Liver (tissue), 3 donors: ENCODE results near the gene GLRX5.

ENCODE experiments used
- EGR1 ChIP-seq, 2 donors: IDR thresholded peaks; 2 replicates each; pipeline ENCODE4 v1.6.1; 2016 to 2018; ENCODE audit warnings: antibody characterized with exemption in 2 of 2, low read depth in 2 of 2
- FOXA1 ChIP-seq: IDR thresholded peaks from 2 replicates; pipeline ENCODE4 v1.6.1; 2016; ENCODE audit warnings: antibody characterized with exemption
- FOXA2 ChIP-seq: IDR thresholded peaks from 2 replicates; pipeline ENCODE4 v1.6.1; 2016; ENCODE audit warnings: antibody characterized with exemption
- JUND ChIP-seq, 2 donors: IDR thresholded peaks; 2 replicates each; pipeline ENCODE4 v1.6.1; 2016; ENCODE audit warnings: antibody characterized with exemption in 2 of 2
- RAD21 ChIP-seq, 2 donors: IDR thresholded peaks; 2 replicates each; pipeline ENCODE4 v1.6.1; 2016; ENCODE audit warnings: antibody characterized with exemption in 2 of 2, mild to moderate bottlenecking in 2 of 2
- RXRA ChIP-seq, 2 donors: IDR thresholded peaks; 2 replicates each; pipeline ENCODE4 v1.6.1; 2017 to 2018; ENCODE audit warnings: antibody characterized with exemption in 2 of 2, mild to moderate bottlenecking in 1 of 2
- SP1 ChIP-seq: IDR thresholded peaks from 2 replicates; pipeline ENCODE4 v1.6.1; 2018; ENCODE audit warnings: antibody characterized with exemption, mild to moderate bottlenecking
- TAF1 ChIP-seq: conservative IDR thresholded peaks from 2 replicates; pipeline ENCODE4 v1.6.1; 2016; ENCODE audit warnings: antibody characterized with exemption, mild to moderate bottlenecking
- TF ChIP-seq, protein P1 (sequence below): IDR thresholded peaks from 2 replicates; pipeline ENCODE4 v1.6.1; 2016; ENCODE audit warnings: antibody characterized with exemption, mild to moderate bottlenecking
- TF ChIP-seq, protein P2 (sequence below): fragments of 150-350 bp; IDR thresholded peaks from 2 replicates; pipeline ENCODE4 v1.5.1; 2017; ENCODE audit warnings: improper control_type of control experiment, low read depth, low read length; ENCODE audit not compliant: missing input control
- TF ChIP-seq, protein P3 (sequence below): IDR thresholded peaks from 2 replicates; pipeline ENCODE4 v1.6.1; 2016; ENCODE audit warnings: antibody characterized with exemption
- TF ChIP-seq, protein P4 (sequence below): IDR thresholded peaks from 2 replicates; pipeline ENCODE4 v1.6.1; 2016; ENCODE audit warnings: antibody characterized with exemption
- TF ChIP-seq, protein P5 (sequence below): IDR thresholded peaks from 2 replicates; pipeline ENCODE4 v1.6.1; 2016; ENCODE audit warnings: antibody characterized with exemption
- donor health status: healthy.
- donor health status: healthy.

DNA sequence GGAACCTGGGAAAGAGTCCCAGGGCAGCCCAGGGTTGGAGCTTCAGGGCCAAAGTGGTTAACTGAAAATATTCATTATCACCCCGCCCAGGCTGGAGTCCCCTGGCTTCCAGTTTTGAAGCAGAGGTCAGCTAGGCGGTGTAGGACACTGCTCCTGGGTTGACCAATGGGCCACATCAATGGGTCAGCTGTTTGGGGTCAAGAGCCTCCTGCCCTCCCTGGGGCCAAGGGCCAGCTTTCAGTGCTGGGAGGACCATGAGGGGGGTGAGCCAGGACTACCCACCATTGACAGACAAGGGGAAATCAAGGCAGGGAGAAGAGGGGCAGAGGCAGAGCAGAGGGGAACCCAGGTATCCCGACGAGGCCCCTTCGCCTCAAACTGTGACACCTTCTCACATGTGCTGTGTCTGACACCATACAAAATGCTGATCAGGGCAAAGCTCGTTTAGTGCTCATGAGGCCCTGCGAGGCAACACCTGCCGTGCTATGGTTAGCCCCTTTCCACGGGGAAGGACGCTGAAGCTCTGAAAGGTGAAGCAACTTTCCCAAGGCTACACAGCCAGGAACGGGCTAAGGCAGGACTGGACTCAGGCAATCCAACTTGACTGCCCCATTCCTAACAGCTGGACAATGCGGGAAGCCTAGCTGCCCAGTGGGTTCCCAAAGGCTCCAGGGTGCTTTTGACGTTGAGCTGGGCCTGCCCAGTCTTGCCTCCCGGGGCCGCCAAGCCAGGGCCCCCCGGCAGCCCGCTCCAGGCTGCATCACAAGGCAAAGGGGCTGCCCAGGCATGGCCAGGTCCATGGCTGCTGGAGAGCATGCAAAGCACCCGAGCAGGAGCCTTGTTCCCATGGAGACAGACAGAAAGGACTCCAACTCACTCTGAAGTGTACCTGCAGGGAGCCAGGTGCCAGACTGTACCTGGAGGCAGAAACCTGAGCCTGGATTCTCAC lies 20.4 kb upstream of the GLRX5 start:
- TF ChIP-seq, protein P1, sequence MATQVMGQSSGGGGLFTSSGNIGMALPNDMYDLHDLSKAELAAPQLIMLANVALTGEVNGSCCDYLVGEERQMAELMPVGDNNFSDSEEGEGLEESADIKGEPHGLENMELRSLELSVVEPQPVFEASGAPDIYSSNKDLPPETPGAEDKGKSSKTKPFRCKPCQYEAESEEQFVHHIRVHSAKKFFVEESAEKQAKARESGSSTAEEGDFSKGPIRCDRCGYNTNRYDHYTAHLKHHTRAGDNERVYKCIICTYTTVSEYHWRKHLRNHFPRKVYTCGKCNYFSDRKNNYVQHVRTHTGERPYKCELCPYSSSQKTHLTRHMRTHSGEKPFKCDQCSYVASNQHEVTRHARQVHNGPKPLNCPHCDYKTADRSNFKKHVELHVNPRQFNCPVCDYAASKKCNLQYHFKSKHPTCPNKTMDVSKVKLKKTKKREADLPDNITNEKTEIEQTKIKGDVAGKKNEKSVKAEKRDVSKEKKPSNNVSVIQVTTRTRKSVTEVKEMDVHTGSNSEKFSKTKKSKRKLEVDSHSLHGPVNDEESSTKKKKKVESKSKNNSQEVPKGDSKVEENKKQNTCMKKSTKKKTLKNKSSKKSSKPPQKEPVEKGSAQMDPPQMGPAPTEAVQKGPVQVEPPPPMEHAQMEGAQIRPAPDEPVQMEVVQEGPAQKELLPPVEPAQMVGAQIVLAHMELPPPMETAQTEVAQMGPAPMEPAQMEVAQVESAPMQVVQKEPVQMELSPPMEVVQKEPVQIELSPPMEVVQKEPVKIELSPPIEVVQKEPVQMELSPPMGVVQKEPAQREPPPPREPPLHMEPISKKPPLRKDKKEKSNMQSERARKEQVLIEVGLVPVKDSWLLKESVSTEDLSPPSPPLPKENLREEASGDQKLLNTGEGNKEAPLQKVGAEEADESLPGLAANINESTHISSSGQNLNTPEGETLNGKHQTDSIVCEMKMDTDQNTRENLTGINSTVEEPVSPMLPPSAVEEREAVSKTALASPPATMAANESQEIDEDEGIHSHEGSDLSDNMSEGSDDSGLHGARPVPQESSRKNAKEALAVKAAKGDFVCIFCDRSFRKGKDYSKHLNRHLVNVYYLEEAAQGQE = no peak
- TF ChIP-seq, protein P2, sequence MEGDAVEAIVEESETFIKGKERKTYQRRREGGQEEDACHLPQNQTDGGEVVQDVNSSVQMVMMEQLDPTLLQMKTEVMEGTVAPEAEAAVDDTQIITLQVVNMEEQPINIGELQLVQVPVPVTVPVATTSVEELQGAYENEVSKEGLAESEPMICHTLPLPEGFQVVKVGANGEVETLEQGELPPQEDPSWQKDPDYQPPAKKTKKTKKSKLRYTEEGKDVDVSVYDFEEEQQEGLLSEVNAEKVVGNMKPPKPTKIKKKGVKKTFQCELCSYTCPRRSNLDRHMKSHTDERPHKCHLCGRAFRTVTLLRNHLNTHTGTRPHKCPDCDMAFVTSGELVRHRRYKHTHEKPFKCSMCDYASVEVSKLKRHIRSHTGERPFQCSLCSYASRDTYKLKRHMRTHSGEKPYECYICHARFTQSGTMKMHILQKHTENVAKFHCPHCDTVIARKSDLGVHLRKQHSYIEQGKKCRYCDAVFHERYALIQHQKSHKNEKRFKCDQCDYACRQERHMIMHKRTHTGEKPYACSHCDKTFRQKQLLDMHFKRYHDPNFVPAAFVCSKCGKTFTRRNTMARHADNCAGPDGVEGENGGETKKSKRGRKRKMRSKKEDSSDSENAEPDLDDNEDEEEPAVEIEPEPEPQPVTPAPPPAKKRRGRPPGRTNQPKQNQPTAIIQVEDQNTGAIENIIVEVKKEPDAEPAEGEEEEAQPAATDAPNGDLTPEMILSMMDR = no peak
- TF ChIP-seq TAF1 = no peak
- TF ChIP-seq EGR1 (IDR thresholded peaks at IDR 0.05; ENCODE audit: low read depth in 2 of 2) = no peak
- TF ChIP-seq JUND (IDR thresholded peaks at IDR 0.05) = no peak
- TF ChIP-seq, protein P3, sequence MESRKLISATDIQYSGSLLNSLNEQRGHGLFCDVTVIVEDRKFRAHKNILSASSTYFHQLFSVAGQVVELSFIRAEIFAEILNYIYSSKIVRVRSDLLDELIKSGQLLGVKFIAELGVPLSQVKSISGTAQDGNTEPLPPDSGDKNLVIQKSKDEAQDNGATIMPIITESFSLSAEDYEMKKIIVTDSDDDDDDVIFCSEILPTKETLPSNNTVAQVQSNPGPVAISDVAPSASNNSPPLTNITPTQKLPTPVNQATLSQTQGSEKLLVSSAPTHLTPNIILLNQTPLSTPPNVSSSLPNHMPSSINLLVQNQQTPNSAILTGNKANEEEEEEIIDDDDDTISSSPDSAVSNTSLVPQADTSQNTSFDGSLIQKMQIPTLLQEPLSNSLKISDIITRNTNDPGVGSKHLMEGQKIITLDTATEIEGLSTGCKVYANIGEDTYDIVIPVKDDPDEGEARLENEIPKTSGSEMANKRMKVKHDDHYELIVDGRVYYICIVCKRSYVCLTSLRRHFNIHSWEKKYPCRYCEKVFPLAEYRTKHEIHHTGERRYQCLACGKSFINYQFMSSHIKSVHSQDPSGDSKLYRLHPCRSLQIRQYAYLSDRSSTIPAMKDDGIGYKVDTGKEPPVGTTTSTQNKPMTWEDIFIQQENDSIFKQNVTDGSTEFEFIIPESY = no peak
- no peak for TF ChIP-seq RAD21 (IDR thresholded peaks at IDR 0.05)
- TF ChIP-seq, protein P4, sequence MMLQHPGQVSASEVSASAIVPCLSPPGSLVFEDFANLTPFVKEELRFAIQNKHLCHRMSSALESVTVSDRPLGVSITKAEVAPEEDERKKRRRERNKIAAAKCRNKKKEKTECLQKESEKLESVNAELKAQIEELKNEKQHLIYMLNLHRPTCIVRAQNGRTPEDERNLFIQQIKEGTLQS = no peak
- TF ChIP-seq, protein P5, sequence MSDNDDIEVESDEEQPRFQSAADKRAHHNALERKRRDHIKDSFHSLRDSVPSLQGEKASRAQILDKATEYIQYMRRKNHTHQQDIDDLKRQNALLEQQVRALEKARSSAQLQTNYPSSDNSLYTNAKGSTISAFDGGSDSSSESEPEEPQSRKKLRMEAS = no peak
- peak; percentile 13 for TF ChIP-seq SP1
- TF ChIP-seq FOXA1 = no peak
- peak; percentile 65 to 82 for TF ChIP-seq RXRA (IDR thresholded peaks at IDR 0.05)
- TF ChIP-seq FOXA2 = no peak
